ENCODE data around the gene GABRB2.

- TF ChIP-seq, protein P1, sequence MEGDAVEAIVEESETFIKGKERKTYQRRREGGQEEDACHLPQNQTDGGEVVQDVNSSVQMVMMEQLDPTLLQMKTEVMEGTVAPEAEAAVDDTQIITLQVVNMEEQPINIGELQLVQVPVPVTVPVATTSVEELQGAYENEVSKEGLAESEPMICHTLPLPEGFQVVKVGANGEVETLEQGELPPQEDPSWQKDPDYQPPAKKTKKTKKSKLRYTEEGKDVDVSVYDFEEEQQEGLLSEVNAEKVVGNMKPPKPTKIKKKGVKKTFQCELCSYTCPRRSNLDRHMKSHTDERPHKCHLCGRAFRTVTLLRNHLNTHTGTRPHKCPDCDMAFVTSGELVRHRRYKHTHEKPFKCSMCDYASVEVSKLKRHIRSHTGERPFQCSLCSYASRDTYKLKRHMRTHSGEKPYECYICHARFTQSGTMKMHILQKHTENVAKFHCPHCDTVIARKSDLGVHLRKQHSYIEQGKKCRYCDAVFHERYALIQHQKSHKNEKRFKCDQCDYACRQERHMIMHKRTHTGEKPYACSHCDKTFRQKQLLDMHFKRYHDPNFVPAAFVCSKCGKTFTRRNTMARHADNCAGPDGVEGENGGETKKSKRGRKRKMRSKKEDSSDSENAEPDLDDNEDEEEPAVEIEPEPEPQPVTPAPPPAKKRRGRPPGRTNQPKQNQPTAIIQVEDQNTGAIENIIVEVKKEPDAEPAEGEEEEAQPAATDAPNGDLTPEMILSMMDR (conservative IDR thresholded peaks at IDR 0.05), result no peak
- no peak for TF ChIP-seq ZFX (IDR thresholded peaks at IDR 0.05)
These were observed 173.7 kb downstream of the GABRB2 start for GRCh38 chr5:161372682-161373344.
